ENCODE data around the gene SMIM1. TPM values are rescaled to one million over a fixed set of nuclear protein-coding genes. Genes with fewer than 3 reads are reported as not detected.
A peak's percentile ranks its signal among the peaks of the same experiment; 100 is the strongest.

SMIM1 gene
- total RNA-seq, 2 experiments from 2014 or later = not detected

- Mint-ChIP-seq H3K27me3 (no peaks in the 10 kb centered on the region), H3K27ac (no peak overlapping the region), H3K4me3 (no peak overlapping the region), H3K36me3 (ENCODE audit: low read depth) (peaks cover 23% of the 10 kb centered on the region), H3K4me1 (peaks cover 3% of the 10 kb centered on the region), H3K9me3 (no peaks in the 10 kb centered on the region)
- ChIA-PET CTCF (interaction anchor here (1.1 to 1.2 kb wide), 2 partner anchors 9 to 15 kb away, joined by 3 read pairs; no protein-coding TSS in a partner anchor), POLR2A (interaction anchor here (0.8 to 6.3 kb wide), 2 partner anchors 9 to 17 kb away, joined by 3 to 26 read pairs; partner anchors contain the start of gene LRRC47)
- no peak for DNase-seq
Measured at GRCh38 chr1:3778590-3779264, 6.2 kb downstream of the SMIM1 start.

GRCh38 chr1:3779265-3779911 lies 6.8 kb downstream of the SMIM1 start:
- Mint-ChIP-seq H3K36me3 (ENCODE audit: low read depth) (peaks cover 27% of the 10 kb centered on the region), H3K9me3 (no peaks in the 10 kb centered on the region), H3K4me3 (no peak overlapping the region), H3K27me3 (no peaks in the 10 kb centered on the region), H3K4me1 (peaks cover 3% of the 10 kb centered on the region), H3K27ac (no peak overlapping the region)
- POLR2A ChIA-PET = interaction anchor here (6.3 kb wide), 1 partner anchor 17 kb away, joined by 26 read pairs; the partner anchor contains the start of gene LRRC47
- DNase-seq = no peak
- CTCF ChIA-PET = interaction anchor here (1.1 kb wide), 1 partner anchor 14 kb away, joined by 3 read pairs; no protein-coding TSS in a partner anchor

GRCh38 chr1:3779912-3780416 lies 7.4 kb downstream of the SMIM1 start:
- Mint-ChIP-seq H3K27ac (no peak overlapping the region), H3K4me3 (no peak overlapping the region), H3K4me1 (peaks cover 3% of the 10 kb centered on the region), H3K9me3 (no peaks in the 10 kb centered on the region), H3K27me3 (no peaks in the 10 kb centered on the region), H3K36me3 (ENCODE audit: low read depth) (peaks cover 32% of the 10 kb centered on the region)
- POLR2A ChIA-PET = no interaction called here
- CTCF ChIA-PET = no interaction called here
- DNase-seq = no peak

- Mint-ChIP-seq H3K27ac (no peak overlapping the region), H3K4me1 (peaks cover under 1% of the 10 kb centered on the region), H3K9me3 (no peaks in the 10 kb centered on the region), H3K4me3 (no peak overlapping the region), H3K27me3 (no peaks in the 10 kb centered on the region), H3K36me3 (ENCODE audit: low read depth) (peaks cover 38% of the 10 kb centered on the region)
- ChIA-PET POLR2A (no interaction called here), CTCF (no interaction called here)
- DNase-seq = no peak
Measured at GRCh38 chr1:3780901-3781300, 8.4 kb downstream of the SMIM1 start.

- no peak for DNase-seq
- Mint-ChIP-seq H3K9me3 (no peaks in the 10 kb centered on the region), H3K36me3 (ENCODE audit: low read depth) (peaks cover 49% of the 10 kb centered on the region), H3K4me1 (peaks cover 19% of the 10 kb centered on the region), H3K4me3 (no peak overlapping the region), H3K27ac (no peak overlapping the region), H3K27me3 (no peaks in the 10 kb centered on the region)
- ChIA-PET POLR2A (no interaction called here), CTCF (no interaction called here)
Measured at GRCh38 chr1:3783651-3784474, 11.3 kb downstream of the SMIM1 start.

GRCh38 chr1:3785045-3785444 lies 12.5 kb downstream of the SMIM1 start:
- POLR2A ChIA-PET = interaction anchor here (0.7 kb wide), 1 partner anchor 11 kb away, joined by 3 read pairs; the partner anchor contains the start of gene LRRC47
- Mint-ChIP-seq H3K4me1 (peaks cover 22% of the 10 kb centered on the region), H3K27me3 (no peaks in the 10 kb centered on the region), H3K36me3 (ENCODE audit: low read depth) (peaks cover 42% of the 10 kb centered on the region), H3K27ac (no peak overlapping the region), H3K9me3 (no peaks in the 10 kb centered on the region), H3K4me3 (no peak overlapping the region)
- no peak for DNase-seq
- CTCF ChIA-PET = interaction anchor here (2.0 kb wide), 1 partner anchor 11 kb away, joined by 6 read pairs; the partner anchor contains the start of gene LRRC47

- no peak for DNase-seq
- Mint-ChIP-seq H3K4me3 (no peak overlapping the region), H3K9me3 (no peaks in the 10 kb centered on the region), H3K4me1 (peaks cover 22% of the 10 kb centered on the region), H3K27me3 (no peaks in the 10 kb centered on the region), H3K27ac (no peak overlapping the region), H3K36me3 (ENCODE audit: low read depth) (peaks cover 37% of the 10 kb centered on the region)
- ChIA-PET POLR2A (interaction anchor here (0.7 kb wide), 1 partner anchor 10 kb away, joined by 3 read pairs; the partner anchor contains the start of gene LRRC47), CTCF (interaction anchor here (2.0 kb wide), 1 partner anchor 11 kb away, joined by 6 read pairs; the partner anchor contains the start of gene LRRC47)
Measured at GRCh38 chr1:3785456-3786157, 13.1 kb downstream of the SMIM1 start.

- ChIA-PET POLR2A (interaction anchor here (0.7 to 2.3 kb wide), 4 partner anchors 8 to 16 kb away, joined by 3 to 15 read pairs (median 4); partner anchors contain the start of gene LRRC47), CTCF (interaction anchor here (0.6 to 2.0 kb wide), 7 partner anchors 8 to 161 kb away, joined by 3 to 7 read pairs (median 3); partner anchors contain the start of genes LRRC47 and WRAP73)
- peaks cover 30% of the 10 kb centered on the region for H3K36me3 Mint-ChIP-seq (ENCODE audit: low read depth)
- peak overlapping the region; percentile 66 for H3K27ac Mint-ChIP-seq
- H3K27me3 Mint-ChIP-seq = no peaks in the 10 kb centered on the region
- no peak overlapping the region for H3K4me3 Mint-ChIP-seq
- no peak for DNase-seq
- H3K9me3 Mint-ChIP-seq = no peaks in the 10 kb centered on the region
- peaks cover 22% of the 10 kb centered on the region for H3K4me1 Mint-ChIP-seq
Measured at GRCh38 chr1:3786468-3787348, 14.2 kb downstream of the SMIM1 start.

GRCh38 chr1:3787349-3787715 lies 14.8 kb downstream of the SMIM1 start:
- Mint-ChIP-seq H3K4me3 (no peak overlapping the region), H3K9me3 (no peaks in the 10 kb centered on the region), H3K36me3 (ENCODE audit: low read depth) (peaks cover 31% of the 10 kb centered on the region), H3K27ac (peak overlapping the region; percentile 66), H3K27me3 (no peaks in the 10 kb centered on the region), H3K4me1 (peaks cover 23% of the 10 kb centered on the region)
- CTCF ChIA-PET = interaction anchor here (0.6 to 1.1 kb wide), 6 partner anchors 9 to 161 kb away, joined by 3 to 7 read pairs (median 3); partner anchors contain the start of genes LRRC47 and WRAP73
- POLR2A ChIA-PET = interaction anchor here (0.7 to 2.3 kb wide), 4 partner anchors 9 to 17 kb away, joined by 3 to 15 read pairs (median 4); partner anchors contain the start of gene LRRC47
- peak; percentile 72 for DNase-seq

- peaks cover 29% of the 10 kb centered on the region for H3K4me1 Mint-ChIP-seq
- no peak for DNase-seq
- peak overlapping the region; percentile 66 for H3K27ac Mint-ChIP-seq
- CTCF ChIA-PET = interaction anchor here (1.1 kb wide), 4 partner anchors 9 to 14 kb away, joined by 3 to 7 read pairs (median 4); partner anchors contain the start of gene LRRC47
- POLR2A ChIA-PET = interaction anchor here (0.7 to 2.3 kb wide), 4 partner anchors 8 to 18 kb away, joined by 3 to 15 read pairs (median 4); partner anchors contain the start of gene LRRC47
- peaks cover 33% of the 10 kb centered on the region for H3K36me3 Mint-ChIP-seq (ENCODE audit: low read depth)
- H3K4me3 Mint-ChIP-seq = no peak overlapping the region
- H3K9me3 Mint-ChIP-seq = no peaks in the 10 kb centered on the region
- H3K27me3 Mint-ChIP-seq = no peaks in the 10 kb centered on the region
Measured at GRCh38 chr1:3787745-3788605, 15.4 kb downstream of the SMIM1 start.

Data from activated CD4-positive, alpha-beta memory T cell treated with anti-CD3 and anti-CD28 coated beads, Interleukin-2, amount 10 ng/mL, durations not matched to agents 7 days and 5 days (primary cell).